Chondrocyte (in vitro differentiated cells): ENCODE measurements around the gene RAD51B. TPM values are rescaled to one million over a fixed set of nuclear protein-coding genes. Genes with fewer than 3 reads are reported as not detected.

ENCODE experiments used
- DNase-seq: peaks from one replicate; pipeline ENCODE4 v3.0.0; 2021; ENCODE audit warnings: mixed read lengths, low spot score
- H3K27ac Mint-ChIP-seq: one replicate; pipeline ENCODE4 v1.8.0; 2021; ENCODE audit warnings: mild to moderate bottlenecking, moderate library complexity, mixed read lengths; ENCODE audit not compliant: unreplicated experiment
- H3K27me3 Mint-ChIP-seq: 2 replicates; pipeline ENCODE4 v1.8.0; 2021; ENCODE audit warnings: low read depth, mixed read lengths
- H3K36me3 Mint-ChIP-seq: 2 replicates; pipeline ENCODE4 v1.8.0; 2021; ENCODE audit warnings: low read depth, mixed read lengths
- H3K4me1 Mint-ChIP-seq: 2 replicates; pipeline ENCODE4 v1.8.0; 2021; ENCODE audit warnings: low read depth, mild to moderate bottlenecking, mixed read lengths
- H3K4me3 Mint-ChIP-seq: one replicate; pipeline ENCODE4 v1.8.0; 2021; ENCODE audit warnings: mild to moderate bottlenecking, moderate library complexity, mixed read lengths; ENCODE audit not compliant: unreplicated experiment
- H3K9me3 Mint-ChIP-seq: 2 replicates; pipeline ENCODE4 v1.8.0; 2021; ENCODE audit warnings: low read depth, mixed read lengths
- total RNA-seq: library from RNA; stranded (reverse); gene quantifications from 3 replicates; pipeline ENCODE4 v1.2.1, GENCODE V29; 2021
- TF ChIP-seq, protein P1 (sequence below): fragments of 200-600 bp; sonication (generic); IDR thresholded peaks from 2 replicates; pipeline ENCODE4 v1.5.0; 2021; ENCODE audit warnings: antibody characterized with exemption, mild to moderate bottlenecking, moderate library complexity

The RAD51B gene
- total RNA-seq, 1 donor from 2014 or later, result 8.2 TPM

DNA sequence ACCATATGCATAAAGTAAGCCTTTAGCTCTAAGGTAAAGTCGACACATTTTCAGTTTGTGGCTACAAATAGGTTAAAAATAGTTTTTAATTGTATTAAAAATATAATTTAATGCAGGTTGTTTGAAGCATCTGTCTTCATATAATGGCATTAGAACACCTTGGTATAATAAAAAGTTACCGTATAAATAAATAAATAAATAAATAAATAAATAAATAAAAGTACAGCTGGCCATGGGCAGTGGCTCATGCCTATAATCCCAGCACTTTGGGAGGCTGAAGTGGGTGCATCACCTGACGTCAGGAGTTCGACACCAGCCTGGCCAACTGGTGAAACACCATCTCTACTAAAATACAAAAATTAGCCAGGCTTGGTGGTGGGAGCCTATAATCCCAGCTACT, 18.8 kb upstream of the RAD51B start:
- H3K27ac Mint-ChIP-seq, result no peak overlapping the region
- TF ChIP-seq, protein P1, sequence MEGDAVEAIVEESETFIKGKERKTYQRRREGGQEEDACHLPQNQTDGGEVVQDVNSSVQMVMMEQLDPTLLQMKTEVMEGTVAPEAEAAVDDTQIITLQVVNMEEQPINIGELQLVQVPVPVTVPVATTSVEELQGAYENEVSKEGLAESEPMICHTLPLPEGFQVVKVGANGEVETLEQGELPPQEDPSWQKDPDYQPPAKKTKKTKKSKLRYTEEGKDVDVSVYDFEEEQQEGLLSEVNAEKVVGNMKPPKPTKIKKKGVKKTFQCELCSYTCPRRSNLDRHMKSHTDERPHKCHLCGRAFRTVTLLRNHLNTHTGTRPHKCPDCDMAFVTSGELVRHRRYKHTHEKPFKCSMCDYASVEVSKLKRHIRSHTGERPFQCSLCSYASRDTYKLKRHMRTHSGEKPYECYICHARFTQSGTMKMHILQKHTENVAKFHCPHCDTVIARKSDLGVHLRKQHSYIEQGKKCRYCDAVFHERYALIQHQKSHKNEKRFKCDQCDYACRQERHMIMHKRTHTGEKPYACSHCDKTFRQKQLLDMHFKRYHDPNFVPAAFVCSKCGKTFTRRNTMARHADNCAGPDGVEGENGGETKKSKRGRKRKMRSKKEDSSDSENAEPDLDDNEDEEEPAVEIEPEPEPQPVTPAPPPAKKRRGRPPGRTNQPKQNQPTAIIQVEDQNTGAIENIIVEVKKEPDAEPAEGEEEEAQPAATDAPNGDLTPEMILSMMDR, result no peak
- H3K4me3 Mint-ChIP-seq, result no peak overlapping the region
- no peak for DNase-seq
- no peaks in the 10 kb centered on the region for H3K9me3 Mint-ChIP-seq
- H3K36me3 Mint-ChIP-seq, result peaks cover 32% of the 10 kb centered on the region
- no peaks in the 10 kb centered on the region for H3K27me3 Mint-ChIP-seq
- no peaks in the 10 kb centered on the region for H3K4me1 Mint-ChIP-seq

DNA sequence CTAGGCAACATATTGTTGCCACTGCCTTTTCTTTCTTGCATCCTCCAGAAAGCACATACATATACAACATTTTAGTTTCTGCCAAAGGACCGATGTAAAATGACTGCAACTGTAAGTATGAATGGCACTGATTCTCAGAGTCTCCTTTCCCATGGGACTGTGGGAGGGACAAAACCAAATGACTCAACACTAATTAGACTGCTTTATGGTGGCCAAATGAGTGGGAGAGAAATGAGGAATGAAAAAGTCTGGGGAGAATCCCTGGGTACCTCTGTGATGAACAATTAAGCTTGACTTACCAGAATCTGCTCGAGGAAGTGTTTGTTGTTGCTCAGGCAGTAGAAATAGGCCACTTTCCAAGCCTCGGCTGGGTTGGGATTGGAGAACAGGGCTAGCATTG, 13.3 kb upstream of the RAD51B start:
- no peaks in the 10 kb centered on the region for H3K9me3 Mint-ChIP-seq
- no peaks in the 10 kb centered on the region for H3K4me1 Mint-ChIP-seq
- H3K36me3 Mint-ChIP-seq, result peaks cover 40% of the 10 kb centered on the region
- no peak for DNase-seq
- peak overlapping the region; percentile 49 for H3K27ac Mint-ChIP-seq
- no peak overlapping the region for H3K4me3 Mint-ChIP-seq
- H3K27me3 Mint-ChIP-seq, result no peaks in the 10 kb centered on the region
- TF ChIP-seq, protein P1, result no peak

DNA sequence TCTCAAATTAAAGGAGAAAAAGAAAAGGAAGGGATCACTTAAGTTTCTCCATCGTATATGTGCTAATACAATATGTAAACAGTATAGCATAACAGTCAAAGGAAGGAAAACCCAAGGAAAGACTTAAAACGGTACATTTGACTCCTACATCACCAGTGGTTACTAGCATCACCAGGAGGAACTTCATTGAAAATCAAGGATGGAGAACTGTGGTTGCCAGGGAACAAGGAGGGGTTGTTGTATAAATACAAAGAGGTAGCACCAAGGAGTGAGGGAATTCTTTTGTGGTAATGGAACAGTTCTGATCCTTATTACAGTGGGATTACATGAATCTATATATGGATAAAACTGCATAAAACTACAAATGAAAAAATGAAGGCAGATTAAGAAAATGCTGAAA, 4.8 kb upstream of the RAD51B start:
- TF ChIP-seq, protein P1, result no peak
- Mint-ChIP-seq H3K27me3 (no peaks in the 10 kb centered on the region), H3K9me3 (no peaks in the 10 kb centered on the region), H3K4me1 (peaks cover 29% of the 10 kb centered on the region), H3K27ac (peak overlapping the region; percentile 46), H3K36me3 (peaks cover 6% of the 10 kb centered on the region), H3K4me3 (peak overlapping the region; percentile 84)
- no peak for DNase-seq

DNA sequence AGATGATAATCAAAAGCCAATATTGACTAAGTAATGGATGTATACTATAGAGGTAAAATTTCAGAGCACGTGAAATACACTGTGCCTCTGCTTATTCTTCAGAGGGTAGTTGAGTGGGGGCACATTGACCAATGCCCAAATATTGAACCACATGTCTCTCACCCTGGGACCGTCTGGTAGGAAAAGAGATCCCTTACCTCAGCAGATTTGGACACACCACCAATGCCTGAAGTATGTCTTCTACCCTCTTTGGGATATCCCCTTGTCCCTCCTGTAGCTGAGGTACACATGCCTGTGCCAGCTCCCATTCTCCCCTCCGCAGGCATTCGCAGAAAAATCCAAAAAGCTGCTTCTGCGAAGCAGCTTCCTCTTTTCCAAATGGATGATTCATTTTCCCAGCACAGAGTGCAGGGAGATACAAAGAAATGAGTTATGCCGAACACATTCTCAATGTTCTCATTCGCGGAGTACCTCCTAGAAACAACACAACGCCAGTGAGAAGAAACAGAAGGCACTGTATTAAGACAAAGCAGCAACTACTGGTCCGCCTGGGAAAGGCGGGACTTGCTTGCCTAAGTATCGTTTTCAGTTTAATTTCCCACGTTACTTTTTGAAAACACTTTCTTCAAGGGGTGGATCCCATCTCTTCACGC, 3.9 kb upstream of the RAD51B start:
- Mint-ChIP-seq H3K4me3 (peak overlapping the region; percentile 84), H3K27ac (peak overlapping the region; percentile 94), H3K9me3 (no peaks in the 10 kb centered on the region), H3K27me3 (no peaks in the 10 kb centered on the region), H3K36me3 (peaks cover 3% of the 10 kb centered on the region), H3K4me1 (peaks cover 35% of the 10 kb centered on the region)
- no peak for DNase-seq
- TF ChIP-seq, protein P1, result no peak

- H3K27ac Mint-ChIP-seq, result peak within 1 kb of the TSS; percentile 94
- no peaks in the 10 kb centered on the region for H3K27me3 Mint-ChIP-seq
- no peaks in the 10 kb centered on the region for H3K9me3 Mint-ChIP-seq
- H3K36me3 Mint-ChIP-seq, result peaks cover 1% of the 10 kb centered on the region
- TF ChIP-seq, protein P1, result no peak
- H3K4me3 Mint-ChIP-seq, result peak within 1 kb of the TSS; percentile 84
- H3K4me1 Mint-ChIP-seq, result peaks cover 37% of the 10 kb centered on the region
- DNase-seq, result peak; percentile 95
These were observed 3.1 kb upstream of the RAD51B start, which contains the start of gene ZFYVE26 for GRCh38 chr14:67816326-67817002. ZFYVE26 (minus strand) TSS chr14:67816590; CDS start chr14:67815963, 627 bp downstream.
